ENCODE measurements around the gene FXR1.
A peak's percentile ranks its signal among the peaks of the same experiment; 100 is the strongest.
"Not testable (repeated sequence)": the region's sequence is repeated elsewhere in the genome, so short reads cannot be mapped to it uniquely, and the experiment has no call there.

The FXR1 gene

GRCh38 chr3:180934638-180935037 lies 22.2 kb downstream of the FXR1 start:
- no peak for DNase-seq (ENCODE audit: low spot score)

- DNase-seq (ENCODE audit: low spot score): no peak
These were observed 28.4 kb downstream of the FXR1 start for GRCh38 chr3:180940826-180941225.

- DNase-seq (ENCODE audit: low spot score): no peak
These were observed 35.4 kb downstream of the FXR1 start for GRCh38 chr3:180947761-180948390.

- DNase-seq (ENCODE audit: low spot score): no peak
These were observed 47.2 kb downstream of the FXR1 start for GRCh38 chr3:180959691-180960090.

- DNase-seq (ENCODE audit: low spot score): no peak
These were observed 48.6 kb downstream of the FXR1 start for GRCh38 chr3:180961087-180961486.

- DNase-seq (ENCODE audit: low spot score): no peak
These were observed 49.1 kb downstream of the FXR1 start for GRCh38 chr3:180961552-180961951.

- DNase-seq (ENCODE audit: low spot score): no peak
These were observed 50.1 kb downstream of the FXR1 start for GRCh38 chr3:180962530-180962929.

GRCh38 chr3:180970931-180971330 lies 58.5 kb downstream of the FXR1 start:
- DNase-seq (ENCODE audit: low spot score): no peak

- DNase-seq (ENCODE audit: low spot score): no peak
These were observed 61.1 kb downstream of the FXR1 start for GRCh38 chr3:180973543-180973942.

- no peak for DNase-seq (ENCODE audit: low spot score)
These were observed 61.8 kb downstream of the FXR1 start for GRCh38 chr3:180974286-180974685.

GRCh38 chr3:180977498-180977897 lies 65.0 kb downstream of the FXR1 start:
- DNase-seq (ENCODE audit: low spot score): no peak

- DNase-seq (ENCODE audit: low spot score): no peak
These were observed 67.5 kb downstream of the FXR1 start for GRCh38 chr3:180979961-180980360.

- peak; percentile 6 for DNase-seq (ENCODE audit: low spot score)
These were observed 68.1 kb downstream of the FXR1 start for GRCh38 chr3:180980611-180981010.

GRCh38 chr3:180981912-180982311 lies 69.4 kb downstream of the FXR1 start:
- no peak for DNase-seq (ENCODE audit: low spot score)

GRCh38 chr3:180983136-180983535 lies 70.7 kb downstream of the FXR1 start:
- no peak for DNase-seq (ENCODE audit: low spot score)

- DNase-seq (ENCODE audit: low spot score): not testable (repeated sequence)
These were observed 73.9 kb downstream of the FXR1 start for GRCh38 chr3:180986366-180986765.

- DNase-seq (ENCODE audit: low spot score): no peak
These were observed 74.9 kb downstream of the FXR1 start for GRCh38 chr3:180987344-180987743.

GRCh38 chr3:180989291-180990163 lies 77.1 kb downstream of the FXR1 start, which contains the start of gene DNAJC19:
DNAJC19 (minus strand) TSS chr3:180989736; CDS start chr3:180989602, 134 bp downstream.
- peak; percentile 90 for DNase-seq (ENCODE audit: low spot score)

GRCh38 chr3:180990505-180990904 lies 78.0 kb downstream of the FXR1 start:
- DNase-seq (ENCODE audit: low spot score): no peak

GRCh38 chr3:180996415-180996932 lies 84.0 kb downstream of the FXR1 start:
- DNase-seq (ENCODE audit: low spot score): no peak

- DNase-seq (ENCODE audit: low spot score): not testable (repeated sequence)
These were observed 89.9 kb downstream of the FXR1 start for GRCh38 chr3:181002331-181002730.

GRCh38 chr3:181003469-181003868 lies 91.0 kb downstream of the FXR1 start:
- not testable (repeated sequence) for DNase-seq (ENCODE audit: low spot score)

GRCh38 chr3:181006541-181006940 lies 94.1 kb downstream of the FXR1 start:
- no peak for DNase-seq (ENCODE audit: low spot score)
